Measurements from ENCODE around the gene CDC73.
"Not testable (repeated sequence)": the region's sequence is repeated elsewhere in the genome, so short reads cannot be mapped to it uniquely, and the experiment has no call there.

Gene CDC73

GRCh38 chr1:193222056-193222615 lies 100.3 kb downstream of the CDC73 start:
- in situ Hi-C loops (cut with MboI; ENCODE audit: low sequenced_read_pairs) = no loop called here

GRCh38 chr1:193229136-193229535 lies 107.3 kb downstream of the CDC73 start:
- in situ Hi-C loops (cut with MboI; ENCODE audit: low sequenced_read_pairs) = no loop called here

- in situ Hi-C loops (cut with MboI; ENCODE audit: low sequenced_read_pairs) = not testable (repeated sequence)
These were observed 109.3 kb downstream of the CDC73 start for GRCh38 chr1:193231146-193231545.

- in situ Hi-C loops (cut with MboI; ENCODE audit: low sequenced_read_pairs) = no loop called here
These were observed 112.7 kb downstream of the CDC73 start for GRCh38 chr1:193234530-193234929.

GRCh38 chr1:193237381-193237978 lies 115.6 kb downstream of the CDC73 start:
- in situ Hi-C loops (cut with MboI; ENCODE audit: low sequenced_read_pairs) = no loop called here

- in situ Hi-C loops (cut with MboI; ENCODE audit: low sequenced_read_pairs) = no loop called here
These were observed 118.8 kb downstream of the CDC73 start for GRCh38 chr1:193240609-193241008.

GRCh38 chr1:193241132-193241827 lies 119.4 kb downstream of the CDC73 start:
- in situ Hi-C loops (cut with MboI; ENCODE audit: low sequenced_read_pairs) = no loop called here

- in situ Hi-C loops (cut with MboI; ENCODE audit: low sequenced_read_pairs) = no loop called here
These were observed 120.2 kb downstream of the CDC73 start for GRCh38 chr1:193242000-193242399.

GRCh38 chr1:193249187-193249586 lies 127.4 kb downstream of the CDC73 start:
- in situ Hi-C loops (cut with MboI; ENCODE audit: low sequenced_read_pairs) = no loop called here

GRCh38 chr1:193251950-193252349 lies 130.1 kb downstream of the CDC73 start:
- in situ Hi-C loops (cut with MboI; ENCODE audit: low sequenced_read_pairs) = no loop called here

- in situ Hi-C loops (cut with MboI; ENCODE audit: low sequenced_read_pairs) = no loop called here
These were observed 134.2 kb downstream of the CDC73 start for GRCh38 chr1:193256019-193256418.

- in situ Hi-C loops (cut with MboI; ENCODE audit: low sequenced_read_pairs) = no loop called here
These were observed 137.8 kb downstream of the CDC73 start for GRCh38 chr1:193259636-193260035.

- in situ Hi-C loops (cut with MboI; ENCODE audit: low sequenced_read_pairs) = no loop called here
These were observed 138.4 kb downstream of the CDC73 start for GRCh38 chr1:193260056-193260745.

- in situ Hi-C loops (cut with MboI; ENCODE audit: low sequenced_read_pairs) = no loop called here
These were observed 139.1 kb downstream of the CDC73 start for GRCh38 chr1:193260896-193261295.

- in situ Hi-C loops (cut with MboI; ENCODE audit: low sequenced_read_pairs) = no loop called here
These were observed 140.8 kb downstream of the CDC73 start for GRCh38 chr1:193262661-193263060.

GRCh38 chr1:193264313-193265065 lies 142.7 kb downstream of the CDC73 start:
- in situ Hi-C loops (cut with MboI; ENCODE audit: low sequenced_read_pairs) = no loop called here

GRCh38 chr1:193265716-193266115 lies 143.9 kb downstream of the CDC73 start:
- in situ Hi-C loops (cut with MboI; ENCODE audit: low sequenced_read_pairs) = no loop called here

- in situ Hi-C loops (cut with MboI; ENCODE audit: low sequenced_read_pairs) = not testable (repeated sequence)
These were observed 145.0 kb downstream of the CDC73 start for GRCh38 chr1:193266794-193267193.

- in situ Hi-C loops (cut with MboI; ENCODE audit: low sequenced_read_pairs) = no loop called here
These were observed 149.2 kb downstream of the CDC73 start for GRCh38 chr1:193270996-193271395.

- in situ Hi-C loops (cut with MboI; ENCODE audit: low sequenced_read_pairs) = no loop called here
These were observed 153.9 kb downstream of the CDC73 start for GRCh38 chr1:193275773-193276172.

- in situ Hi-C loops (cut with MboI; ENCODE audit: low sequenced_read_pairs) = no loop called here
These were observed 157.1 kb downstream of the CDC73 start for GRCh38 chr1:193278968-193279367.

Measured in HL-60/S4 (cell line).